ENCODE data around the gene LONRF2.

The LONRF2 gene

DNA sequence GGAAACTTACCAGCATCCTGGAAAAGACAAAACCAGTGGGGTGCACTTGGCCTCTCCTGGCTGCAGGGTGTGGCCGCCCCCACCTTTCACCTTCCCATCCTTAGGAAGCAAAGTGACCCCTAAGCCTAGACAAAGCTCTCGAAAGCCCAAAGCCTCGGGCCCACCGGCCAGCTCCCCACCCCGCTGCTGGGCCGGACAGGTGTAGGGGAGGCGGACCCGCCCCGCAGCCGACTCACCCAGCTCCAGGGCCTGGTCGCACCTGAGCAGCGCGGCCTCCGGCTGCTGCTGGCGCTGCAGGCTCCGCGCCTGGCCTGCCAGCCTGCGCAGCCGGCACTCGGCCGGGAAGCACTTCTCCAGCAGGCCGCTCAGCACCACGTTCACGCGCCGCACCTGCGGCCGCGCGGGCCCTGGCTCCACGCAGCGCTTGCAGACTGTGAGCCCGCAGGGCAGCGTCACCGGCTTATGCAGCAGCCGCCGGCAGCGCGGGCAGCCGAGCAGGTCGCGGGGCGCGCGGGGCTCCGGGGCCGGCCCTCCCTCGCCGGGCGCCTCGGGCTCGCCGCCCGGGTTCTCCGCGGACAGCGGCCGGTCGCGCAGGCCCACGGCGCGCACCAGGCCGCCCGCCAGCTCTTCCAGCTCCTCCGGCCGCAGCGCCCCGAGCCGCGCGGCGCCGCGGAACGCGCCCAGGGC is 979 bp downstream of the LONRF2 start:
- no peak overlapping the region for H3K27ac ChIP-seq
- POLR2A ChIA-PET (ENCODE audit: low non-redundant PET): no interaction called here
- TF ChIP-seq, protein P1, sequence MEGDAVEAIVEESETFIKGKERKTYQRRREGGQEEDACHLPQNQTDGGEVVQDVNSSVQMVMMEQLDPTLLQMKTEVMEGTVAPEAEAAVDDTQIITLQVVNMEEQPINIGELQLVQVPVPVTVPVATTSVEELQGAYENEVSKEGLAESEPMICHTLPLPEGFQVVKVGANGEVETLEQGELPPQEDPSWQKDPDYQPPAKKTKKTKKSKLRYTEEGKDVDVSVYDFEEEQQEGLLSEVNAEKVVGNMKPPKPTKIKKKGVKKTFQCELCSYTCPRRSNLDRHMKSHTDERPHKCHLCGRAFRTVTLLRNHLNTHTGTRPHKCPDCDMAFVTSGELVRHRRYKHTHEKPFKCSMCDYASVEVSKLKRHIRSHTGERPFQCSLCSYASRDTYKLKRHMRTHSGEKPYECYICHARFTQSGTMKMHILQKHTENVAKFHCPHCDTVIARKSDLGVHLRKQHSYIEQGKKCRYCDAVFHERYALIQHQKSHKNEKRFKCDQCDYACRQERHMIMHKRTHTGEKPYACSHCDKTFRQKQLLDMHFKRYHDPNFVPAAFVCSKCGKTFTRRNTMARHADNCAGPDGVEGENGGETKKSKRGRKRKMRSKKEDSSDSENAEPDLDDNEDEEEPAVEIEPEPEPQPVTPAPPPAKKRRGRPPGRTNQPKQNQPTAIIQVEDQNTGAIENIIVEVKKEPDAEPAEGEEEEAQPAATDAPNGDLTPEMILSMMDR (conservative IDR thresholded peaks at IDR 0.05; ENCODE audit: low read depth): no peak
- no peak for DNase-seq (ENCODE audit: low spot score)
- CTCF ChIA-PET: interaction anchor here (0.5 to 1.1 kb wide), 3 partner anchors 12 to 731 kb away, joined by 3 to 5 read pairs (median 3); no protein-coding TSS in a partner anchor

DNA sequence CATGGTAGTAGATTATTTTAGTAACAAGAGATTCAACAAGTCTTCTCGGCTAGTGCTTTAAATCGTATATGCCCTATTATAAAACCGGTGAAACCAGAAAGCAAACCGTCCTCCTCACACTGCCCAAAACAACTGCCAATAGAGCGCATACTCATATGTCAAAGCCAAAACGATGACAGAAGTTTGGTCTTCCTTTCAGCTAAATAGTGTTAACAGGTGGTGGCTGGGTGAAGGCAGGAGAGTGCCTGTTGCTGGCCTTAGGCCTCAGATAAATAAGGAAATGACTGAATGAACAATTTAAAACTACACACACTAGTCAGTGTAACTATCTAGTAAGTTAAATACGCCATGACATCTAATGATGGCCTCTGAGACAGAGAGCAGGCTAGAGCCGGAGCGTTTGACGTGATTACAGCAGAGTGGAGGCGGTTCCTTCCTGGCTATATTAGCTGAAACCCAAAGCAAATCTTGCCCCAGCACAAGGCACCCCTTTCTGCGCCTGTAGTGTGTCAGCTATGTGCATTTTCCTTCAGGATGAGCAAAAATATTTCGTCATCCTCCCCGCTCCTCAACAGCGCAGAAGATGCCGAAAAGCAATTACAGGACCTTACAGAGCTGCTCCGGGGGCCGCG is 1.6 kb downstream of the LONRF2 start:
- H3K27ac ChIP-seq: no peak overlapping the region
- ChIA-PET CTCF (interaction anchor here (0.6 to 1.1 kb wide), 2 partner anchors 12 to 730 kb away, joined by 3 read pairs; no protein-coding TSS in a partner anchor), POLR2A (ENCODE audit: low non-redundant PET) (no interaction called here)
- DNase-seq (ENCODE audit: low spot score): no peak
- TF ChIP-seq, protein P1 (conservative IDR thresholded peaks at IDR 0.05; ENCODE audit: low read depth): no peak

DNA sequence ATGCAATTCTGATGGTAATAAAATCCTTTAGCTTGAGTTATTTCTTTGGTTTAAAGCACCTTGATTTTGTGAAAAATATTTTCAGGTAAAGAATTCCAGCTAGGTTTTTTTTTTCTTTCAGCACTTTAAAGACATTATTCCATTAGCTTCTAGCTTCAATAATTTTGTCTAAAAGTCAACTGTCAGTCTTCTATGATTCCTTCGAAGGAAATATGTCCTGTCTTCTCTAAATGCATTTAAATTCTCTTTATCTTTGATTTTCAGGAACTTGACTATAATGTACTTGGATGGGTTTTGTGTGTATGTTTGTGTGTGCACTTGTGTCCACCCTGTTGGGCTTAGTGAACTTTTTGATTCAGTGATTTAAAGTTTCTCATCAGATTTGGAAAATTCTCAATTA is 4.7 kb downstream of the LONRF2 start:
- TF ChIP-seq, protein P1 (conservative IDR thresholded peaks at IDR 0.05; ENCODE audit: low read depth): no peak
- DNase-seq (ENCODE audit: low spot score): no peak
- CTCF ChIA-PET: no interaction called here
- POLR2A ChIA-PET (ENCODE audit: low non-redundant PET): interaction anchor here (0.6 kb wide), 1 partner anchor 18 kb away, joined by 4 read pairs; no protein-coding TSS in a partner anchor
- no peak overlapping the region for H3K27ac ChIP-seq

DNA sequence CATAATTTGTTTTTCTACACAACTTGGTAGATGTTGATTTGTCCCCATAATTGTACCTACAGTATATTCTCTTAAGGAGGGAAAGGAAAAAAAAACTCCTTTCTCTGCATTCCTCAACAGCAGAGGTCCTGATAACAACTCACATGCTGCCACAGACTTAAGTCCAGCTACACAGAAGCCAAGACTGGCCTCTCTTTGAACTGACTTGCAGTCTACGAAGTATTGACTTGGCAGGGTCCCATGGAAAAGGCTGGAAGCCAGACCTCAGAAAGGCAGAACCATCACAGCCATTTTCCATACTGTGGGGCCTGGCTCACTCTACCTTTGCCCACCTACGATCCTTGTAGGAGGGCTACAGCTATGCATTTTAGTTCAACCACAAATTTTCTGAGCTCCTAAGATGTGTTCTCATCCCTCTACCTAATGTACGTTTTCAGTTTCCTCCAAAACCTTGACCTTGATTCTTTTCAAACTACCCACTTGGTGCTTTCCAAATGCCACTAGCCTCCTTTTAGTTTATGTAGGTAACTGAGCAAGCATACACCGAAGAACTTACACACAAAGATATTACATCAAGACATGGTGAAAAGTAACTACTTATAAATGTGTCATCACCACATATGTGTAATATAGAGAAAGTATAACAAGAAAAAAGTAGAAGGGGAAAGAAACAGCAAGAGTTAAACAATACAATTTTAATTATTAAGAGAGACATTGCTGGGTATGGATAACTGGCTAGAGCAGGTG is 12.2 kb downstream of the LONRF2 start:
- no peak for DNase-seq (ENCODE audit: low spot score)
- TF ChIP-seq, protein P1 (conservative IDR thresholded peaks at IDR 0.05; ENCODE audit: low read depth): no peak
- H3K27ac ChIP-seq: no peak overlapping the region
- CTCF ChIA-PET: no interaction called here
- POLR2A ChIA-PET (ENCODE audit: low non-redundant PET): no interaction called here

DNA sequence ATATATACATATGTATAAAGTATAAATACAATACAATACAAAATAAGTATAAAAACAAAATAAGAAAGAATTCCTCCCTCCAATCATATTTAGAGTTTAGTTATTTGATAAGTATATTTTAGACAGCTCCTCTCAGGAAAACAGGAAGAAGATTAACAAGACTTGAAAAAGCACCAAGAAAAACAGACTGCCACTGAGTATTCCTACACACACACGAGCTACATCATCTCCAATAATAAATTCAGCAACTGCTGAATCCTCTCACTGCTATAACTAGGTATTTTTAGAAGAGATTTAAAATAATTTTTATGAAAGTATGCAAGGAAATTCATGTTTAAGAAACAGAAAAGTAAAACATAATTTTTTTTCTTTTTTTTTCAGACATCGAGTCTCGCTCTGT is 13.0 kb downstream of the LONRF2 start:
- ChIA-PET CTCF (interaction anchor here (0.6 to 1.0 kb wide), 2 partner anchors 12 to 14 kb away, joined by 3 to 4 read pairs; no protein-coding TSS in a partner anchor), POLR2A (ENCODE audit: low non-redundant PET) (no interaction called here)
- DNase-seq (ENCODE audit: low spot score): no peak
- H3K27ac ChIP-seq: no peak overlapping the region
- TF ChIP-seq, protein P1 (conservative IDR thresholded peaks at IDR 0.05; ENCODE audit: low read depth): no peak

DNA sequence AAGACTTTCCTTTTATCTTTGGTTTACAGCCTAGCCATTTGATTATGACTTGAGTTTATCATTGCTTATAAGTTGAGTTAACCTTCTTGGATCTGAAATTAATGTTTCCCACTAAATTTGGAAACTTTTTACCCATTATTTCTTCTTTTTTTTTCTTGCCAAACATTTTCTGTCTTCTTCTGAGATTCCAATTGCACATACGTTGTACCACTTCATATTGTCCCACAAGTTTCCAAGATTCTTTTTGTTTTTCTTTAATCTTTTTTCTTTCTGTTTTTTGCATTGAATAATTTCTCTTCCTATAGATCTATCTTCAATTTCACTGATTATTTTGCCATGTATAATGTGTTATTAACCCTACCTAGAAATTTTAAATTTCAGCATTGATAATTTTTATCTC is 18.6 kb downstream of the LONRF2 start:
- TF ChIP-seq, protein P1 (conservative IDR thresholded peaks at IDR 0.05; ENCODE audit: low read depth): no peak

More for the DNA sequence above, 18.6 kb downstream of the LONRF2 start:
- DNase-seq (ENCODE audit: low spot score): no peak
- ChIA-PET CTCF (interaction anchor here (0.7 kb wide), 1 partner anchor 297 kb away, joined by 3 read pairs; no protein-coding TSS in a partner anchor), POLR2A (ENCODE audit: low non-redundant PET) (no interaction called here)
- H3K27ac ChIP-seq: no peak overlapping the region
